ENCODE data around the gene MXD1. TPM values are rescaled to one million over a fixed set of nuclear protein-coding genes. Genes with fewer than 3 reads are reported as not detected.

Gene MXD1
- total RNA-seq, 1 experiment from 2014 or later, result 0.35 TPM

Other genes starting within 250 kb of the MXD1 start
- gene ANXA4, start 173.0 kb upstream of the MXD1 start, total RNA-seq (2014; rRNA removed; shearing (Covaris generic)), result 2.8 and 3.0 TPM in 2 replicates
- gene GMCL1, start 85.4 kb upstream of the MXD1 start, total RNA-seq (2014; rRNA removed; shearing (Covaris generic)), result 8.1 and 10.4 TPM in 2 replicates
- gene SNRNP27, start 21.2 kb upstream of the MXD1 start, total RNA-seq (2014; rRNA removed; shearing (Covaris generic)), result 41.9 and 50.4 TPM in 2 replicates
- gene ASPRV1, start 46.5 kb downstream of the MXD1 start, total RNA-seq (2014; rRNA removed; shearing (Covaris generic)), result 0.70 and 0.90 TPM in 2 replicates
- gene PCBP1, start 172.4 kb downstream of the MXD1 start, total RNA-seq (2014; rRNA removed; shearing (Covaris generic)), result 52.6 and 63.2 TPM in 2 replicates